HL-60 (cell line): ENCODE data around the gene CHCHD6.

Source experiments
- CTCF ChIP-seq: IDR thresholded peaks from one replicate; pipeline ENCODE4 v1.5.1; 2011; ENCODE audit warnings: low read length, control low read depth, inconsistent platforms; ENCODE audit not compliant: insufficient read depth
- POLR2AphosphoS5 ChIP-seq: IDR thresholded peaks from 2 replicates; pipeline ENCODE4 v1.6.1; 2012; ENCODE audit warnings: low read depth

- TF ChIP-seq POLR2AphosphoS5 (no peak), CTCF (no peak)
These were observed 269.8 kb downstream of the CHCHD6 start for GRCh38 chr3:126973814-126974213.
